Measurements from ENCODE around the gene PFKFB2. TPM values are rescaled to one million over a fixed set of nuclear protein-coding genes. Genes with fewer than 3 reads are reported as not detected.

Gene PFKFB2
- total RNA-seq, 2 experiments from 2014 or later = 3.2 to 4.0 TPM

GRCh38 chr1:207045453-207045852 lies 7.6 kb upstream of the PFKFB2 start:
- Mint-ChIP-seq H3K36me3 (ENCODE audit: low read depth) (peaks cover 65% of the 10 kb centered on the region), H3K4me1 (ENCODE audit: low read depth) (peaks cover 73% of the 10 kb centered on the region), H3K4me3 (no peak overlapping the region), H3K9me3 (no peaks in the 10 kb centered on the region), H3K27me3 (no peaks in the 10 kb centered on the region), H3K27ac (no peak overlapping the region)
- H3K27me3 ChIP-seq (ENCODE audit: control insufficient read depth in 1 of 2, insufficient read depth in 2 of 2, low read length in 2 of 2) = no peaks in the 10 kb centered on the region
- ATAC-seq (ENCODE audit: poor library complexity) = no peak
- peaks cover 22% of the 10 kb centered on the region for H3K36me3 ChIP-seq (ENCODE audit: insufficient read depth, low read length)
- POLR2A ChIA-PET = no interaction called here
- no peak for DNase-seq
- H3K4me1 ChIP-seq (ENCODE audit: insufficient read depth, low read length) = peaks cover 4% of the 10 kb centered on the region
- no peaks in the 10 kb centered on the region for H3K9me3 ChIP-seq (ENCODE audit: control insufficient read depth in 1 of 2, insufficient read depth in 1 of 2, low read length in 2 of 2)
- intact Hi-C loops (cut with DNase I, micrococcal nuclease) = no loop called here
- CTCF ChIA-PET = interaction anchor here (1.2 kb wide), 2 partner anchors 39 to 360 kb away, joined by 3 read pairs; no protein-coding TSS in a partner anchor
- TF ChIP-seq, protein P1, sequence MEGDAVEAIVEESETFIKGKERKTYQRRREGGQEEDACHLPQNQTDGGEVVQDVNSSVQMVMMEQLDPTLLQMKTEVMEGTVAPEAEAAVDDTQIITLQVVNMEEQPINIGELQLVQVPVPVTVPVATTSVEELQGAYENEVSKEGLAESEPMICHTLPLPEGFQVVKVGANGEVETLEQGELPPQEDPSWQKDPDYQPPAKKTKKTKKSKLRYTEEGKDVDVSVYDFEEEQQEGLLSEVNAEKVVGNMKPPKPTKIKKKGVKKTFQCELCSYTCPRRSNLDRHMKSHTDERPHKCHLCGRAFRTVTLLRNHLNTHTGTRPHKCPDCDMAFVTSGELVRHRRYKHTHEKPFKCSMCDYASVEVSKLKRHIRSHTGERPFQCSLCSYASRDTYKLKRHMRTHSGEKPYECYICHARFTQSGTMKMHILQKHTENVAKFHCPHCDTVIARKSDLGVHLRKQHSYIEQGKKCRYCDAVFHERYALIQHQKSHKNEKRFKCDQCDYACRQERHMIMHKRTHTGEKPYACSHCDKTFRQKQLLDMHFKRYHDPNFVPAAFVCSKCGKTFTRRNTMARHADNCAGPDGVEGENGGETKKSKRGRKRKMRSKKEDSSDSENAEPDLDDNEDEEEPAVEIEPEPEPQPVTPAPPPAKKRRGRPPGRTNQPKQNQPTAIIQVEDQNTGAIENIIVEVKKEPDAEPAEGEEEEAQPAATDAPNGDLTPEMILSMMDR (IDR thresholded peaks at IDR 0.05) = no peak
- no peak overlapping the region for H3K4me3 ChIP-seq (ENCODE audit: low read length)
- H3K27ac ChIP-seq (ENCODE audit: low read depth in 1 of 2, low read length in 2 of 2) = no peak overlapping the region

GRCh38 chr1:207047505-207047904 lies 5.6 kb upstream of the PFKFB2 start:
- peaks cover 22% of the 10 kb centered on the region for H3K36me3 ChIP-seq (ENCODE audit: insufficient read depth, low read length)
- H3K27ac Mint-ChIP-seq = no peak overlapping the region

DNA sequence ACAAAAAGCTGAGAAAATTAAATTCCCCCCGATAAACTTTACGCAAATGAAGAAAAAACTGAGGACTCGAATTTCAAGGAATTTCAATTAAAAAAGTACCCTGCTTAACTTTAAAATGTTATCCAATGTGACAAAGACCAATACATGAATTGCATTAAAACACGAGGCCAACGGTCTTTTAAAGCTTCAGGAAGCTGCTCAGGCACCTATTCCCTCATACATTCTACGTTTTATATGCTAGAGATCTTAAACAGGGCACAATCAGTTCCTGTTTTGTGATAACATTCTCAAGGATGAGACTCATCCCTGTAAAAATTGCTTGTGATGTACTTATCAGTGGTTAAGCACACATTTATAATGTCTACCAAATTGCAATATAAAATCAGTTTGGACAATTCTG lies 5.0 kb upstream of the PFKFB2 start:
- H3K4me3 Mint-ChIP-seq = no peak overlapping the region
- intact Hi-C loops (cut with DNase I, micrococcal nuclease) = no loop called here
- Histone ChIP-seq H3K27me3 (ENCODE audit: control insufficient read depth in 1 of 2, insufficient read depth in 2 of 2, low read length in 2 of 2) (no peaks in the 10 kb centered on the region), H3K4me3 (ENCODE audit: low read length) (no peak overlapping the region), H3K4me1 (ENCODE audit: insufficient read depth, low read length) (peaks cover 23% of the 10 kb centered on the region), H3K9me3 (ENCODE audit: control insufficient read depth in 1 of 2, insufficient read depth in 1 of 2, low read length in 2 of 2) (no peaks in the 10 kb centered on the region), H3K27ac (ENCODE audit: low read depth in 1 of 2, low read length in 2 of 2) (no peak overlapping the region), H3K36me3 (ENCODE audit: insufficient read depth, low read length) (peaks cover 22% of the 10 kb centered on the region)
- ATAC-seq (ENCODE audit: poor library complexity) (no peak), DNase-seq (no peak)
- TF ChIP-seq, protein P1 (IDR thresholded peaks at IDR 0.05) = no peak
- H3K4me1 Mint-ChIP-seq (ENCODE audit: low read depth) = peaks cover 88% of the 10 kb centered on the region
- peaks cover 68% of the 10 kb centered on the region for H3K36me3 Mint-ChIP-seq (ENCODE audit: low read depth)
- H3K9me3 Mint-ChIP-seq = no peaks in the 10 kb centered on the region
- POLR2A ChIA-PET = no interaction called here
- CTCF ChIA-PET = interaction anchor here (1.3 to 2.5 kb wide), 2 partner anchors 14 to 357 kb away, joined by 4 to 12 read pairs; no protein-coding TSS in a partner anchor
- H3K27ac Mint-ChIP-seq = no peak overlapping the region
- no peaks in the 10 kb centered on the region for H3K27me3 Mint-ChIP-seq

More at GRCh38 chr1:207047505-207047904, 5.6 kb upstream of the PFKFB2 start:
- Mint-ChIP-seq H3K9me3 (no peaks in the 10 kb centered on the region), H3K36me3 (ENCODE audit: low read depth) (peaks cover 65% of the 10 kb centered on the region), H3K4me3 (no peak overlapping the region), H3K4me1 (ENCODE audit: low read depth) (peaks cover 88% of the 10 kb centered on the region), H3K27me3 (no peaks in the 10 kb centered on the region)
- ATAC-seq (ENCODE audit: poor library complexity) = no peak
- intact Hi-C loops (cut with DNase I, micrococcal nuclease) = no loop called here
- ChIA-PET POLR2A (no interaction called here), CTCF (interaction anchor here (1.3 kb wide), 1 partner anchor 357 kb away, joined by 4 read pairs; no protein-coding TSS in a partner anchor)
- Histone ChIP-seq H3K27me3 (ENCODE audit: control insufficient read depth in 1 of 2, insufficient read depth in 2 of 2, low read length in 2 of 2) (no peaks in the 10 kb centered on the region), H3K4me1 (ENCODE audit: insufficient read depth, low read length) (peaks cover 20% of the 10 kb centered on the region), H3K27ac (ENCODE audit: low read depth in 1 of 2, low read length in 2 of 2) (no peak overlapping the region), H3K9me3 (ENCODE audit: control insufficient read depth in 1 of 2, insufficient read depth in 1 of 2, low read length in 2 of 2) (no peaks in the 10 kb centered on the region), H3K4me3 (ENCODE audit: low read length) (no peak overlapping the region)
- TF ChIP-seq, protein P1 (IDR thresholded peaks at IDR 0.05) = no peak
- no peak for DNase-seq
